Mammary epithelial cell (primary cell): ENCODE data around the gene IKBKE.

Source experiments
- CTCF ChIP-seq, 2 donors: IDR thresholded peaks in 1 of 2; conservative IDR thresholded peaks in 1 of 2; 2 replicates each; pipeline ENCODE4 v1.5.1; 2011 to 2012; ENCODE audit warnings: inconsistent platforms in 2 of 2, low read length in 2 of 2, mild to moderate bottlenecking in 2 of 2, control low read depth in 1 of 2, low read depth in 1 of 2; ENCODE audit not compliant: insufficient read depth in 1 of 2; ENCODE audit errors: extremely low read depth in 1 of 2
- EZH2 ChIP-seq: IDR thresholded peaks from 2 replicates; pipeline ENCODE4 v1.6.1; 2012; ENCODE audit warnings: low read length, inconsistent platforms, borderline replicate concordance

GRCh38 chr1:206470692-206471414 lies 577 bp downstream of the IKBKE start:
- no peak for TF ChIP-seq CTCF (conservative IDR thresholded peaks at IDR 0.05 in 1 of 2, IDR thresholded peaks at IDR 0.05 in 1 of 2; ENCODE audit: extremely low read depth in 1 of 2, insufficient read depth in 1 of 2, low read depth in 1 of 2, low read length in 2 of 2)
- no peak for TF ChIP-seq EZH2
